ENCODE measurements around the gene CRY2. TPM values are rescaled to one million over a fixed set of nuclear protein-coding genes. Genes with fewer than 3 reads are reported as not detected.
A peak's percentile ranks its signal among the peaks of the same experiment; 100 is the strongest.

Gene CRY2
- total and polyA plus RNA-seq, 8 donors, result 26.6 to 42.3 (median 31.2) TPM

- no peaks in the 10 kb centered on the region for H3K9me3 ChIP-seq
- no peak for TF ChIP-seq CTCF (IDR thresholded peaks at IDR 0.05)
- intact Hi-C loops (cut with DNase I), result no loop called here
- no peak overlapping the region for H3K27ac ChIP-seq
- DNase-seq, result peak in 2 of 4 donors; percentile 53 to 54
- ATAC-seq, result no peak
- H3K4me3 ChIP-seq, result peak overlapping the region in 1 of 2 donors; percentile 48
- peaks cover 14 to 20% of the 10 kb centered on the region in 2 donors for H3K4me1 ChIP-seq
- peaks cover 0 to 59% of the 10 kb centered on the region in 2 donors for H3K27me3 ChIP-seq
- H3K36me3 ChIP-seq, result no peaks in the 10 kb centered on the region
Measured at GRCh38 chr11:45900916-45901617, 53.8 kb downstream of the CRY2 start.

GRCh38 chr11:45901626-45902025, 54.4 kb downstream of the CRY2 start:
- DNase-seq (no peak), ATAC-seq (no peak)
- Histone ChIP-seq H3K4me1 (peaks cover 14 to 20% of the 10 kb centered on the region in 2 donors), H3K27me3 (peaks cover 0 to 53% of the 10 kb centered on the region in 2 donors), H3K4me3 (no peak overlapping the region), H3K9me3 (no peaks in the 10 kb centered on the region), H3K27ac (no peak overlapping the region), H3K36me3 (no peaks in the 10 kb centered on the region)
- intact Hi-C loops (cut with DNase I), result no loop called here
- no peak for TF ChIP-seq CTCF (IDR thresholded peaks at IDR 0.05)

GRCh38 chr11:45902452-45903380, 55.4 kb downstream of the CRY2 start:
- Histone ChIP-seq H3K4me1 (peaks cover 14 to 20% of the 10 kb centered on the region in 2 donors), H3K27ac (no peak overlapping the region), H3K4me3 (no peak overlapping the region), H3K36me3 (no peaks in the 10 kb centered on the region), H3K9me3 (no peaks in the 10 kb centered on the region), H3K27me3 (peaks cover 0 to 42% of the 10 kb centered on the region in 2 donors)
- intact Hi-C loops (cut with DNase I), result no loop called here
- ATAC-seq, result no peak
- TF ChIP-seq CTCF (IDR thresholded peaks at IDR 0.05), result no peak
- peak in 1 of 4 donors; percentile 70 for DNase-seq

- Histone ChIP-seq H3K9me3 (no peaks in the 10 kb centered on the region), H3K27me3 (peaks cover 0 to 25% of the 10 kb centered on the region in 2 donors), H3K4me3 (no peak overlapping the region), H3K36me3 (peaks cover 0 to 8% of the 10 kb centered on the region in 2 donors), H3K27ac (no peak overlapping the region), H3K4me1 (peaks cover 10 to 15% of the 10 kb centered on the region in 2 donors)
- DNase-seq (peak in 1 of 4 donors; percentile 66), ATAC-seq (no peak)
- TF ChIP-seq CTCF (IDR thresholded peaks at IDR 0.05), result no peak
- intact Hi-C loops (cut with DNase I), result no loop called here
Measured at GRCh38 chr11:45904309-45904915, 57.1 kb downstream of the CRY2 start.

All from left lung (tissue), 10 donors.